B cell (primary cell): Measurements from ENCODE around the gene COQ5. TPM values are rescaled to one million over a fixed set of nuclear protein-coding genes. Genes with fewer than 3 reads are reported as not detected.

ENCODE experiments used
- ATAC-seq: fragments of 200-7000 bp; cut with Tn5 transposase; one replicate; pipeline ENCODE4 v1.10.0; 2021; ENCODE audit warnings: low read depth, mild to moderate bottlenecking, moderate number of reproducible peaks, moderate library complexity
- CTCF ChIA-PET: fragments of 350-600 bp; sonication (Branson Sonifier 250); formaldehyde crosslinking; loops from one replicate; lab custom pipeline; 2021; ENCODE audit warnings: antibody characterized with exemption, inconsistent platforms; lab: Charles Lee
- POLR2A ChIA-PET: fragments of 350-600 bp; sonication (Branson Sonifier 250); formaldehyde crosslinking; loops from one replicate; lab custom pipeline; 2021; ENCODE audit warnings: antibody characterized with exemption; lab: Charles Lee
- DNase-seq: peaks from one replicate; pipeline ENCODE4 v3.0.0; 2013
- H2AFZ ChIP-seq: 2 replicates; pipeline ENCODE4 v1.6.1; 2012; ENCODE audit warnings: mild to moderate bottlenecking, low read depth, low read length; ENCODE audit not compliant: insufficient read depth, poor library complexity, severe bottlenecking
- H3K27ac ChIP-seq, 2 donors: 1 replicate in 1 of 2; 2 replicates in 1 of 2; pipeline ENCODE4 v1.5.1; 2012 to 2013; ENCODE audit warnings: low read length in 2 of 2, mild to moderate bottlenecking in 2 of 2, moderate library complexity in 1 of 2
- H3K27me3 ChIP-seq, 4 experiments: fragments of 200-600 bp in 1 of 4; sonication (generic) in 1 of 4; replicated peaks in 1 of 4; 1 replicate in 2 of 4; 2 replicates in 2 of 4; pipeline versions ENCODE4 v1.6.1 to v1.7.0; 2013 to 2016; ENCODE audit warnings: low read length in 3 of 4, mild to moderate bottlenecking in 2 of 4, mixed read lengths in 1 of 4, moderate library complexity in 1 of 4; ENCODE audit not compliant: insufficient read depth in 4 of 4, control insufficient read depth in 3 of 4; ENCODE audit errors: control extremely low read depth in 1 of 4
- H3K36me3 ChIP-seq, 2 experiments: replicated peaks in 1 of 2; 1 replicate in 1 of 2; 2 replicates in 1 of 2; pipeline versions ENCODE4 v1.6.1 to v1.7.1; 2013; ENCODE audit warnings: low read length in 1 of 2; ENCODE audit not compliant: insufficient read depth in 2 of 2, control insufficient read depth in 1 of 2; ENCODE audit errors: control extremely low read depth in 1 of 2, extremely low read depth in 1 of 2
- H3K4me1 ChIP-seq, 2 donors: fragments of 200-600 bp in 1 of 2; sonication (generic) in 1 of 2; 1 replicate in 1 of 2; 2 replicates in 1 of 2; pipeline versions ENCODE4 v1.5.1 to v1.6.1; 2013 to 2017; ENCODE audit warnings: low read length in 2 of 2; ENCODE audit not compliant: control insufficient read depth in 2 of 2, insufficient read depth in 2 of 2
- H3K4me2 ChIP-seq: replicated peaks from 2 replicates; pipeline ENCODE3; 2012; ENCODE audit warnings: mild to moderate bottlenecking, low read depth, low read length; ENCODE audit not compliant: poor library complexity, severe bottlenecking
- H3K4me3 ChIP-seq, 5 experiments: fragments of 200-600 bp in 1 of 5; sonication (generic) in 1 of 5; 1 replicate in 3 of 5; 2 replicates in 2 of 5; pipeline versions ENCODE4 v1.5.1 to v1.7.0; 2011 to 2016; ENCODE audit warnings: low read length in 4 of 5, mild to moderate bottlenecking in 4 of 5, low read depth in 2 of 5, control low read depth in 1 of 5, moderate library complexity in 1 of 5; ENCODE audit not compliant: insufficient read depth in 1 of 5; ENCODE audit errors: control extremely low read depth in 1 of 5, extremely low read depth in 1 of 5
- H3K79me2 ChIP-seq: fragments of 200-600 bp; sonication (generic); one replicate; pipeline ENCODE4 v1.6.0; 2016; ENCODE audit warnings: low read length; ENCODE audit not compliant: control insufficient read depth, insufficient read depth
- H3K9ac ChIP-seq: fragments of 200-600 bp; sonication (generic); 2 replicates; pipeline ENCODE4 v1.6.1; 2017; ENCODE audit warnings: mild to moderate bottlenecking, low read length, moderate library complexity
- H3K9me3 ChIP-seq, 3 donors: one replicate each; pipeline versions ENCODE4 v1.6.1 to v1.7.1; 2013; ENCODE audit warnings: low read length in 2 of 3; ENCODE audit not compliant: control insufficient read depth in 2 of 3, insufficient read depth in 1 of 3; ENCODE audit errors: control extremely low read depth in 1 of 3
- H4K20me1 ChIP-seq: 2 replicates; pipeline ENCODE4 v1.6.0; 2012; ENCODE audit warnings: mild to moderate bottlenecking, low read length; ENCODE audit not compliant: insufficient read depth, control insufficient read depth, poor library complexity, severe bottlenecking
- H3K27ac Mint-ChIP-seq: one replicate; pipeline ENCODE4 v1.8.0; 2021; ENCODE audit warnings: mixed read lengths
- H3K27me3 Mint-ChIP-seq: one replicate; pipeline ENCODE4 v1.8.0; 2021; ENCODE audit warnings: mixed read lengths
- H3K4me1 Mint-ChIP-seq: one replicate; pipeline ENCODE4 v1.8.0; 2021; ENCODE audit warnings: mixed read lengths
- H3K4me3 Mint-ChIP-seq: one replicate; pipeline ENCODE4 v1.8.0; 2021; ENCODE audit warnings: mixed read lengths
- H3K9me3 Mint-ChIP-seq: one replicate; pipeline ENCODE4 v1.8.0; 2022; ENCODE audit warnings: mixed read lengths; ENCODE audit not compliant: insufficient read depth
- EZH2 ChIP-seq: IDR thresholded peaks from 2 replicates; pipeline ENCODE4 v1.6.1; 2012; ENCODE audit warnings: borderline replicate concordance, low read depth, mild to moderate bottlenecking, moderate library complexity, low read length; ENCODE audit not compliant: insufficient read depth, poor library complexity, severe bottlenecking
- WGBS: methylation state at CpG from one replicate; pipeline ENCODE4 v1.1.5; 2013; ENCODE audit warnings: missing lambda C conversion rate; ENCODE audit not compliant: insufficient coverage; 5-methylcytosine and 5-hydroxymethylcytosine counted together
- intact Hi-C: fragments of 100-400 bp; cut with micrococcal nuclease; formaldehyde crosslinking; loops from one replicate; pipeline ENCODE4 v1.10.0; 2022
- polyA plus RNA-seq: library from polyadenylated mRNA; depleted of rRNA; stranded (reverse); fragments of >200 nt; gene quantifications from 2 replicates; pipeline ENCODE4 v1.2.3, GENCODE V29; 2012
- total RNA-seq, 2 donors: library from RNA; stranded (reverse); fragments of 120-200 nt in 1 of 2; gene quantifications; 1 replicate in 1 of 2; 2 replicates in 1 of 2; pipeline versions ENCODE4 v1.2.3 to v1.2.4, GENCODE V29; 2013 to 2022
- TF ChIP-seq, protein P1 (sequence below): fragments of 200-600 bp; IDR thresholded peaks from one replicate; pipeline ENCODE4 v1.8.0; 2022; ENCODE audit warnings: antibody characterized with exemption, mild to moderate bottlenecking

Gene COQ5
- total and polyA plus RNA-seq, 2 donors (not counting 1 experiment from before 2014, with no cell fraction given): 9.8 to 22.1 TPM

GRCh38 chr12:120479458-120479857 lies 49.5 kb downstream of the COQ5 start:
- no peaks in the 10 kb centered on the region for H3K9me3 Mint-ChIP-seq
- peaks cover 3% of the 10 kb centered on the region for H3K79me2 ChIP-seq
- no peak for DNase-seq
- no peak overlapping the region for H3K27ac Mint-ChIP-seq
- no peak overlapping the region for H3K9ac ChIP-seq
- H3K4me1 Mint-ChIP-seq: no peaks in the 10 kb centered on the region
- POLR2A ChIA-PET: interaction anchor here (0.6 kb wide), 1 partner anchor 9 kb away, joined by 7 read pairs; no protein-coding TSS in a partner anchor
- H3K27ac ChIP-seq: no peak overlapping the region
- CTCF ChIA-PET: interaction anchor here (1.2 kb wide), 1 partner anchor 11 kb away, joined by 3 read pairs; no protein-coding TSS in a partner anchor
- no peak for ATAC-seq
- H3K27me3 ChIP-seq: no peaks in the 10 kb centered on the region
- H3K27me3 Mint-ChIP-seq: no peaks in the 10 kb centered on the region
- no peak overlapping the region for H3K4me2 ChIP-seq
- 100% methylated on average over 1 of the region's 1 CpG for WGBS
- H4K20me1 ChIP-seq: no peaks in the 10 kb centered on the region
- H3K4me1 ChIP-seq: no peaks in the 10 kb centered on the region
- H2AFZ ChIP-seq: no peak overlapping the region
- intact Hi-C loops: no loop called here
- no peaks in the 10 kb centered on the region for H3K9me3 ChIP-seq
- no peak overlapping the region for H3K4me3 ChIP-seq
- H3K36me3 ChIP-seq: no peaks in the 10 kb centered on the region
- TF ChIP-seq, protein P1, sequence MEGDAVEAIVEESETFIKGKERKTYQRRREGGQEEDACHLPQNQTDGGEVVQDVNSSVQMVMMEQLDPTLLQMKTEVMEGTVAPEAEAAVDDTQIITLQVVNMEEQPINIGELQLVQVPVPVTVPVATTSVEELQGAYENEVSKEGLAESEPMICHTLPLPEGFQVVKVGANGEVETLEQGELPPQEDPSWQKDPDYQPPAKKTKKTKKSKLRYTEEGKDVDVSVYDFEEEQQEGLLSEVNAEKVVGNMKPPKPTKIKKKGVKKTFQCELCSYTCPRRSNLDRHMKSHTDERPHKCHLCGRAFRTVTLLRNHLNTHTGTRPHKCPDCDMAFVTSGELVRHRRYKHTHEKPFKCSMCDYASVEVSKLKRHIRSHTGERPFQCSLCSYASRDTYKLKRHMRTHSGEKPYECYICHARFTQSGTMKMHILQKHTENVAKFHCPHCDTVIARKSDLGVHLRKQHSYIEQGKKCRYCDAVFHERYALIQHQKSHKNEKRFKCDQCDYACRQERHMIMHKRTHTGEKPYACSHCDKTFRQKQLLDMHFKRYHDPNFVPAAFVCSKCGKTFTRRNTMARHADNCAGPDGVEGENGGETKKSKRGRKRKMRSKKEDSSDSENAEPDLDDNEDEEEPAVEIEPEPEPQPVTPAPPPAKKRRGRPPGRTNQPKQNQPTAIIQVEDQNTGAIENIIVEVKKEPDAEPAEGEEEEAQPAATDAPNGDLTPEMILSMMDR: no peak
- TF ChIP-seq EZH2: no peak
- H3K4me3 Mint-ChIP-seq: no peak overlapping the region

- ChIA-PET POLR2A (no interaction called here), CTCF (interaction anchor here (0.8 to 1.2 kb wide), 2 partner anchors 27 to 37 kb away, joined by 3 to 4 read pairs; no protein-coding TSS in a partner anchor)
- H3K4me2 ChIP-seq: no peak overlapping the region
- H3K27ac ChIP-seq: no peak overlapping the region
- DNase-seq: no peak
- Mint-ChIP-seq H3K27ac (no peak overlapping the region), H3K9me3 (no peaks in the 10 kb centered on the region), H3K27me3 (no peaks in the 10 kb centered on the region), H3K4me1 (no peaks in the 10 kb centered on the region), H3K4me3 (no peak overlapping the region)
- peaks cover 15% of the 10 kb centered on the region for H3K79me2 ChIP-seq
- H3K36me3 ChIP-seq: no peaks in the 10 kb centered on the region
- H3K9ac ChIP-seq: no peak overlapping the region
- H2AFZ ChIP-seq: no peak overlapping the region
- WGBS: 100% methylated on average over 1 of the region's 1 CpG
- H4K20me1 ChIP-seq: no peaks in the 10 kb centered on the region
- H3K9me3 ChIP-seq: no peaks in the 10 kb centered on the region
- no peak for TF ChIP-seq EZH2
- TF ChIP-seq, protein P1: no peak
- intact Hi-C loops: no loop called here
- H3K4me1 ChIP-seq: no peaks in the 10 kb centered on the region
- no peak for ATAC-seq
- H3K4me3 ChIP-seq: no peak overlapping the region
- H3K27me3 ChIP-seq: no peaks in the 10 kb centered on the region
These were observed 53.3 kb downstream of the COQ5 start for GRCh38 chr12:120475643-120476042.
